Neuronal stem cell (in vitro differentiated cells): ENCODE results near the gene P2RX3.

Source experiments
- DNase-seq: peaks from one replicate; pipeline ENCODE4 v3.0.0-alpha.2; 2013; ENCODE audit warnings: low spot score
- H2AFZ ChIP-seq: one replicate; pipeline ENCODE4 v1.6.1; 2013; ENCODE audit warnings: mild to moderate bottlenecking, low read length, inconsistent platforms
- H2AK5ac ChIP-seq: 2 replicates; pipeline ENCODE4 v1.6.1; 2013; ENCODE audit warnings: low read depth, mild to moderate bottlenecking, inconsistent platforms, low read length, moderate library complexity, mixed read lengths
- H2BK120ac ChIP-seq: 2 replicates; pipeline ENCODE4 v1.6.1; 2013; ENCODE audit warnings: low read depth, mild to moderate bottlenecking, inconsistent platforms, low read length, moderate library complexity, mixed read lengths
- H2BK12ac ChIP-seq: one replicate; pipeline ENCODE4 v1.6.1; 2013; ENCODE audit warnings: low read length, inconsistent platforms
- H2BK15ac ChIP-seq: 2 replicates; pipeline ENCODE4 v1.6.1; 2013; ENCODE audit warnings: mild to moderate bottlenecking, low read length, inconsistent platforms, mixed read lengths
- H2BK5ac ChIP-seq: one replicate; pipeline ENCODE4 v1.6.1; 2013; ENCODE audit warnings: inconsistent platforms, mild to moderate bottlenecking, low read length, moderate library complexity
- H3K14ac ChIP-seq: one replicate; pipeline ENCODE4 v1.6.1; 2013; ENCODE audit warnings: low read length, inconsistent platforms
- H3K18ac ChIP-seq: 2 replicates; pipeline ENCODE4 v1.6.1; 2013; ENCODE audit warnings: low read length, inconsistent platforms
- H3K23ac ChIP-seq: 2 replicates; pipeline ENCODE4 v1.6.1; 2013; ENCODE audit warnings: low read depth, mild to moderate bottlenecking, mixed read lengths, low read length, inconsistent platforms; ENCODE audit not compliant: poor library complexity
- H3K27ac ChIP-seq: replicated peaks from 3 replicates; pipeline ENCODE4 v1.5.1; 2013; ENCODE audit warnings: low read length, inconsistent platforms
- H3K27me3 ChIP-seq, 3 experiments: 2 replicates each; pipeline ENCODE4 v1.6.1; 2013; ENCODE audit warnings: low read length in 3 of 3, mild to moderate bottlenecking in 2 of 3, inconsistent platforms in 1 of 3, low read depth in 1 of 3, mixed read lengths in 1 of 3, moderate library complexity in 1 of 3; ENCODE audit not compliant: control insufficient read depth in 3 of 3, insufficient read depth in 3 of 3
- H3K36me3 ChIP-seq, 2 donors: replicated peaks in 1 of 2; 2 replicates each; pipeline ENCODE4 v1.6.1; 2013; ENCODE audit warnings: low read length in 2 of 2; ENCODE audit not compliant: control insufficient read depth in 2 of 2, insufficient read depth in 2 of 2
- H3K4ac ChIP-seq: 2 replicates; pipeline ENCODE4 v1.6.1; 2013; ENCODE audit warnings: inconsistent platforms, mild to moderate bottlenecking, low read length, moderate library complexity
- H3K4me1 ChIP-seq, 2 donors: 1 replicate in 1 of 2; 2 replicates in 1 of 2; pipeline ENCODE4 v1.6.1; 2013; ENCODE audit warnings: low read length in 2 of 2, low read depth in 1 of 2; ENCODE audit not compliant: control insufficient read depth in 2 of 2, insufficient read depth in 1 of 2
- H3K4me2 ChIP-seq: one replicate; pipeline ENCODE4 v1.6.1; 2013; ENCODE audit warnings: mild to moderate bottlenecking, low read length, inconsistent platforms; ENCODE audit not compliant: insufficient read depth, poor library complexity, severe bottlenecking
- H3K4me3 ChIP-seq, 2 donors: 2 replicates each; pipeline ENCODE4 v1.5.1; 2013; ENCODE audit warnings: low read length in 2 of 2, mild to moderate bottlenecking in 2 of 2, inconsistent platforms in 1 of 2, moderate library complexity in 1 of 2
- H3K79me1 ChIP-seq: one replicate; pipeline ENCODE4 v1.6.1; 2013; ENCODE audit warnings: low read depth, mild to moderate bottlenecking, inconsistent platforms, low read length, moderate library complexity
- H3K9ac ChIP-seq: one replicate; pipeline ENCODE4 v1.6.1; 2013; ENCODE audit warnings: mild to moderate bottlenecking, low read depth, low read length, inconsistent platforms; ENCODE audit not compliant: poor library complexity
- H3K9me3 ChIP-seq, 2 donors: replicated peaks in 1 of 2; 2 replicates each; pipeline versions ENCODE3 to v1.6.1; 2013; ENCODE audit warnings: low read length in 2 of 2, mild to moderate bottlenecking in 2 of 2, inconsistent platforms in 1 of 2, low read depth in 1 of 2, mixed read lengths in 1 of 2, moderate library complexity in 1 of 2; ENCODE audit not compliant: control insufficient read depth in 2 of 2, insufficient read depth in 1 of 2
- H4K8ac ChIP-seq: one replicate; pipeline ENCODE4 v1.6.1; 2013; ENCODE audit warnings: low read depth, mild to moderate bottlenecking, inconsistent platforms, low read length, moderate library complexity
- H4K91ac ChIP-seq: one replicate; pipeline ENCODE4 v1.6.1; 2013; ENCODE audit warnings: low read length, low read depth, mild to moderate bottlenecking, inconsistent platforms; ENCODE audit not compliant: poor library complexity
- WGBS, 2 donors: extraction: QIAGEN DNeasy Blood & Tissue Kit; methylation state at CpG; one replicate each; pipeline ENCODE4 v1.1.7; 2013; ENCODE audit warnings: missing lambda C conversion rate in 2 of 2, mixed read lengths in 1 of 2; ENCODE audit not compliant: insufficient read length in 2 of 2, insufficient replicate concordance in 1 of 2; ENCODE audit errors: extremely low coverage in 2 of 2; 5-methylcytosine and 5-hydroxymethylcytosine counted together

Gene P2RX3

GRCh38 chr11:57409321-57410100 lies 71.4 kb downstream of the P2RX3 start:
- no peak overlapping the region for H2AK5ac ChIP-seq
- no peak overlapping the region for H2BK15ac ChIP-seq
- no peak overlapping the region for H3K4ac ChIP-seq
- H2BK5ac ChIP-seq, result peak overlapping the region; percentile 56
- H3K9ac ChIP-seq, result peak overlapping the region; percentile 38
- H3K79me1 ChIP-seq, result no peaks in the 10 kb centered on the region
- H3K4me3 ChIP-seq, result no peak overlapping the region
- H3K4me1 ChIP-seq, result peaks cover 0 to 1% of the 10 kb centered on the region in 2 donors
- no peak overlapping the region for H2BK120ac ChIP-seq
- peaks cover 20 to 69% of the 10 kb centered on the region in 2 donors for H3K36me3 ChIP-seq
- no peak overlapping the region for H4K8ac ChIP-seq
- peak overlapping the region; percentile 4 for H3K23ac ChIP-seq
- no peak for DNase-seq
- no peak overlapping the region for H2AFZ ChIP-seq
- no peak overlapping the region for H3K27ac ChIP-seq
- no peaks in the 10 kb centered on the region for H3K9me3 ChIP-seq
- no peak overlapping the region for H3K14ac ChIP-seq
- no CpG with 5 or more reads among the region's 18 CpGs for WGBS, 2 donors
- no peak overlapping the region for H3K4me2 ChIP-seq
- H4K91ac ChIP-seq, result peak overlapping the region; percentile 64
- H3K18ac ChIP-seq, result no peak overlapping the region
- no peaks in the 10 kb centered on the region for H3K27me3 ChIP-seq
- no peak overlapping the region for H2BK12ac ChIP-seq

- H3K9me3 ChIP-seq, result no peaks in the 10 kb centered on the region
- H3K27me3 ChIP-seq, result no peaks in the 10 kb centered on the region
- no peak overlapping the region for H4K8ac ChIP-seq
- no peak overlapping the region for H3K4me2 ChIP-seq
- peaks cover 25 to 77% of the 10 kb centered on the region in 2 donors for H3K36me3 ChIP-seq
- H3K14ac ChIP-seq, result no peak overlapping the region
- no peak overlapping the region for H3K9ac ChIP-seq
- no peak overlapping the region for H2BK15ac ChIP-seq
- H3K18ac ChIP-seq, result no peak overlapping the region
- H3K27ac ChIP-seq, result no peak overlapping the region
- H4K91ac ChIP-seq, result no peak overlapping the region
- no peak overlapping the region for H3K4ac ChIP-seq
- no peak overlapping the region for H2AK5ac ChIP-seq
- peaks cover 0 to 1% of the 10 kb centered on the region in 2 donors for H3K4me1 ChIP-seq
- H3K23ac ChIP-seq, result no peak overlapping the region
- DNase-seq, result no peak
- H3K4me3 ChIP-seq, result no peak overlapping the region
- H2BK120ac ChIP-seq, result no peak overlapping the region
- H2BK5ac ChIP-seq, result no peak overlapping the region
- no peak overlapping the region for H2BK12ac ChIP-seq
- no peaks in the 10 kb centered on the region for H3K79me1 ChIP-seq
- no peak overlapping the region for H2AFZ ChIP-seq
These were observed 72.1 kb downstream of the P2RX3 start for GRCh38 chr11:57410287-57410686.

- H3K18ac ChIP-seq, result no peak overlapping the region
- H3K23ac ChIP-seq, result no peak overlapping the region
- H3K4ac ChIP-seq, result no peak overlapping the region
- no peak overlapping the region for H4K91ac ChIP-seq
- DNase-seq, result no peak
- H2AFZ ChIP-seq, result no peak overlapping the region
- no peak overlapping the region for H2BK120ac ChIP-seq
- H3K4me1 ChIP-seq, result no peaks in the 10 kb centered on the region
- no peak overlapping the region for H3K27ac ChIP-seq
- no peak overlapping the region for H3K14ac ChIP-seq
- no peak overlapping the region for H2BK15ac ChIP-seq
- no peak overlapping the region for H2BK12ac ChIP-seq
- no peak overlapping the region for H4K8ac ChIP-seq
- H3K79me1 ChIP-seq, result no peaks in the 10 kb centered on the region
- no CpG with 5 or more reads among the region's 4 CpGs for WGBS, 2 donors
- no peak overlapping the region for H3K4me3 ChIP-seq
- H3K4me2 ChIP-seq, result no peak overlapping the region
- H3K27me3 ChIP-seq, result no peaks in the 10 kb centered on the region
- no peak overlapping the region for H3K9ac ChIP-seq
- H3K9me3 ChIP-seq, result no peaks in the 10 kb centered on the region
- H2AK5ac ChIP-seq, result no peak overlapping the region
- peaks cover 24 to 85% of the 10 kb centered on the region in 2 donors for H3K36me3 ChIP-seq
- H2BK5ac ChIP-seq, result no peak overlapping the region
These were observed 75.5 kb downstream of the P2RX3 start for GRCh38 chr11:57413681-57414080.

- Histone ChIP-seq H3K23ac (peak overlapping the region; percentile 76), H3K4me2 (no peak overlapping the region), H2BK15ac (no peak overlapping the region), H3K4ac (peak overlapping the region; percentile 77), H2AFZ (no peak overlapping the region), H3K27me3 (no peaks in the 10 kb centered on the region), H3K36me3 (peaks cover 22 to 81% of the 10 kb centered on the region in 2 donors), H3K9ac (peak overlapping the region; percentile 34), H3K4me1 (no peaks in the 10 kb centered on the region), H2BK12ac (no peak overlapping the region), H2BK5ac (no peak overlapping the region), H3K18ac (no peak overlapping the region), H2BK120ac (no peak overlapping the region), H3K4me3 (peak overlapping the region in 1 of 2 donors; percentile 59), H2AK5ac (no peak overlapping the region), H3K27ac (no peak overlapping the region), H3K79me1 (no peaks in the 10 kb centered on the region), H3K9me3 (no peaks in the 10 kb centered on the region), H4K91ac (no peak overlapping the region), H3K14ac (no peak overlapping the region), H4K8ac (no peak overlapping the region)
- no CpG with 5 or more reads among the region's 11 CpGs for WGBS, 2 donors
- no peak for DNase-seq
These were observed 76.6 kb downstream of the P2RX3 start for GRCh38 chr11:57414612-57415212.
